Measurements from ENCODE around the gene LRRC4C. TPM values are rescaled to one million over a fixed set of nuclear protein-coding genes. Genes with fewer than 3 reads are reported as not detected.

Gene LRRC4C
- total RNA-seq, 1 donor from 2014 or later: 5.5 TPM

- DNase-seq (ENCODE audit: low read depth, low spot score): no peak
- Mint-ChIP-seq H3K9me3 (no peaks in the 10 kb centered on the region), H3K27me3 (ENCODE audit: low read depth) (no peaks in the 10 kb centered on the region), H3K36me3 (ENCODE audit: low read depth) (peaks cover 2% of the 10 kb centered on the region), H3K4me1 (peaks cover 12% of the 10 kb centered on the region), H3K27ac (ENCODE audit: unreplicated experiment) (no peak overlapping the region), H3K4me3 (no peak overlapping the region)
- TF ChIP-seq CTCF (conservative IDR thresholded peaks at IDR 0.05): no peak
Observed at GRCh38 chr11:40133498-40133897, 1326.0 kb downstream of the LRRC4C start.

GRCh38 chr11:40132912-40133311 lies 1326.5 kb downstream of the LRRC4C start:
- peaks cover 2% of the 10 kb centered on the region for H3K36me3 Mint-ChIP-seq (ENCODE audit: low read depth)
- no peaks in the 10 kb centered on the region for H3K27me3 Mint-ChIP-seq (ENCODE audit: low read depth)
- H3K4me1 Mint-ChIP-seq: peaks cover 12% of the 10 kb centered on the region
- H3K4me3 Mint-ChIP-seq: no peak overlapping the region
- TF ChIP-seq CTCF (conservative IDR thresholded peaks at IDR 0.05): no peak
- no peak for DNase-seq (ENCODE audit: low read depth, low spot score)
- no peak overlapping the region for H3K27ac Mint-ChIP-seq (ENCODE audit: unreplicated experiment)
- no peaks in the 10 kb centered on the region for H3K9me3 Mint-ChIP-seq

GRCh38 chr11:40130427-40130826 lies 1329.0 kb downstream of the LRRC4C start:
- H3K4me1 Mint-ChIP-seq: peaks cover 12% of the 10 kb centered on the region
- no peaks in the 10 kb centered on the region for H3K36me3 Mint-ChIP-seq (ENCODE audit: low read depth)
- no peaks in the 10 kb centered on the region for H3K9me3 Mint-ChIP-seq
- TF ChIP-seq CTCF (conservative IDR thresholded peaks at IDR 0.05): peak; percentile 48
- DNase-seq (ENCODE audit: low read depth, low spot score): no peak
- H3K27ac Mint-ChIP-seq (ENCODE audit: unreplicated experiment): no peak overlapping the region
- no peaks in the 10 kb centered on the region for H3K27me3 Mint-ChIP-seq (ENCODE audit: low read depth)
- no peak overlapping the region for H3K4me3 Mint-ChIP-seq

- peak; percentile 68 for TF ChIP-seq CTCF (conservative IDR thresholded peaks at IDR 0.05)
- H3K27me3 Mint-ChIP-seq (ENCODE audit: low read depth): no peaks in the 10 kb centered on the region
- peaks cover 2% of the 10 kb centered on the region for H3K9me3 Mint-ChIP-seq
- H3K27ac Mint-ChIP-seq (ENCODE audit: unreplicated experiment): no peak overlapping the region
- no peaks in the 10 kb centered on the region for H3K36me3 Mint-ChIP-seq (ENCODE audit: low read depth)
- peaks cover 12% of the 10 kb centered on the region for H3K4me1 Mint-ChIP-seq
- no peak overlapping the region for H3K4me3 Mint-ChIP-seq
- DNase-seq (ENCODE audit: low read depth, low spot score): no peak
Observed at GRCh38 chr11:40129266-40129665, 1330.2 kb downstream of the LRRC4C start.

- Mint-ChIP-seq H3K4me3 (no peak overlapping the region), H3K36me3 (ENCODE audit: low read depth) (no peaks in the 10 kb centered on the region), H3K27me3 (ENCODE audit: low read depth) (no peaks in the 10 kb centered on the region), H3K9me3 (peaks cover 2% of the 10 kb centered on the region), H3K27ac (ENCODE audit: unreplicated experiment) (no peak overlapping the region), H3K4me1 (peaks cover 5% of the 10 kb centered on the region)
- DNase-seq (ENCODE audit: low read depth, low spot score): no peak
- peak; percentile 60 for TF ChIP-seq CTCF (conservative IDR thresholded peaks at IDR 0.05)
Observed at GRCh38 chr11:40125054-40125453, 1334.4 kb downstream of the LRRC4C start.

- no peak for TF ChIP-seq CTCF (conservative IDR thresholded peaks at IDR 0.05)
- Mint-ChIP-seq H3K9me3 (peaks cover 2% of the 10 kb centered on the region), H3K27ac (ENCODE audit: unreplicated experiment) (no peak overlapping the region), H3K4me1 (no peaks in the 10 kb centered on the region), H3K36me3 (ENCODE audit: low read depth) (peaks cover 8% of the 10 kb centered on the region), H3K27me3 (ENCODE audit: low read depth) (no peaks in the 10 kb centered on the region), H3K4me3 (no peak overlapping the region)
- no peak for DNase-seq (ENCODE audit: low read depth, low spot score)
Observed at GRCh38 chr11:40119661-40120060, 1339.8 kb downstream of the LRRC4C start.

All from neural crest cell (in vitro differentiated cells).